ENCODE measurements around the gene TMED8. TPM values are rescaled to one million over a fixed set of nuclear protein-coding genes. Genes with fewer than 3 reads are reported as not detected.
"Not testable (repeated sequence)": the region's sequence is repeated elsewhere in the genome, so short reads cannot be mapped to it uniquely, and the experiment has no call there.

The TMED8 gene
- total RNA-seq, 1 donor from 2014 or later: 10.7 TPM

GRCh38 chr14:77324289-77324688, 52.6 kb downstream of the TMED8 start:
- DNase-seq (ENCODE audit: extremely low read depth, low read depth, low spot score): no peak

GRCh38 chr14:77323571-77323970, 53.3 kb downstream of the TMED8 start:
- no peak for DNase-seq (ENCODE audit: extremely low read depth, low read depth, low spot score)

- DNase-seq (ENCODE audit: extremely low read depth, low read depth, low spot score): no peak
These were observed 53.9 kb downstream of the TMED8 start for GRCh38 chr14:77322951-77323350.

DNA sequence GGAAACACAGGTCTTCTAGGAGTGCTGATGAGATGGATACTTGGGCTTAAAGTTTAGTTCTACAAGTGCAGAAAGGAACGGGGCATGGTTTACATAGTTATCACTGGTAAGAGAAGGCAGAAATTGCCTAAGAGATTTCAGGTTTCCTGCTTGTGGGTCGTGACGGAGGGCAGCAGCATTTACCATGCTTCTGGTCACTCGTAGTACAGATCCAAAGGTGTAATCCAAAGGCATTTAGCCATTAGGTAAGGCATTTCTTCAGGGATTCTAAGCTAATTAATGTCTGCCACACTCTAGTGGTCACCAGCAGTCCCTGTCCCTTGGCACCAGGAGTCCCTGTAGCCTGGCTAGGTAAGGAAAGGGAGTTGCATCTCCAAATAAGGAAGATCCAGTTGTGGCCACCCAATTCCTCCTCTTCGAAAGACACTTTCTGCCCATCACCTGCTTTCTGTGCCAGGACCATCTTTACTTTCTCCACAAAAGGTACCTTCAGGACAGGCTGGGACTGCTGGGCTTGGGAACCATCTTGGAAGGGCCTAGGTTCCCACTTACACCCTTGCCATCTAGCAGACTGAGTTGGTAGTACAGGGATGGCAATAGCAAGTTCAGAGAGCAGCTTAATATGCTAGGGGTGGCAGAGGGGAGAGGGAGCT, 54.5 kb downstream of the TMED8 start:
- no peak for DNase-seq (ENCODE audit: extremely low read depth, low read depth, low spot score)

GRCh38 chr14:77320238-77320935, 56.5 kb downstream of the TMED8 start, which contains the start of gene POMT2:
POMT2 (minus strand) TSS chr14:77320883; CDS start chr14:77320681, 202 bp downstream.
- DNase-seq (ENCODE audit: extremely low read depth, low read depth, low spot score): no peak

- DNase-seq (ENCODE audit: extremely low read depth, low read depth, low spot score): no peak
These were observed 57.5 kb downstream of the TMED8 start for GRCh38 chr14:77319422-77319821.

DNA sequence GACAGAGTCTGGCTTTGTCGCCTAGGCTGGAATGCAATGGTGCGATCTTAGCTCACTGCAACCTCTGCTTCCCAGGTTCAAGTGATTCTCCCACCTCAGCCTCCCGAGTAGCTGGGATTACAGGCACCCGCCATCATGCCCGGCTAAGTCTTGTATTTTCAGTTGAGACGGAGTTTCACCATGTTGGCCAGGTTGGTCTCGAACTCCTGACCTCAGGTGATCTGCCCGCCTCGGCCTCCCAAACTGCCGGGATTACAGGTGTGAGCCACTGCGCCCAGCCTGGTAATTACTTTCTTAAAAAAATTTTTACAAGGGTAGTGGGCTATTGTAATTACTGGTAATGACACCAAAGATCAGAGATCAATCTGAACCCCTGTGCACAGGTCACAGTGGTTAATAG, 58.1 kb downstream of the TMED8 start:
- DNase-seq (ENCODE audit: extremely low read depth, low read depth, low spot score): not testable (repeated sequence)

GRCh38 chr14:77318006-77318553, 58.8 kb downstream of the TMED8 start:
- no peak for DNase-seq (ENCODE audit: extremely low read depth, low read depth, low spot score)

DNA sequence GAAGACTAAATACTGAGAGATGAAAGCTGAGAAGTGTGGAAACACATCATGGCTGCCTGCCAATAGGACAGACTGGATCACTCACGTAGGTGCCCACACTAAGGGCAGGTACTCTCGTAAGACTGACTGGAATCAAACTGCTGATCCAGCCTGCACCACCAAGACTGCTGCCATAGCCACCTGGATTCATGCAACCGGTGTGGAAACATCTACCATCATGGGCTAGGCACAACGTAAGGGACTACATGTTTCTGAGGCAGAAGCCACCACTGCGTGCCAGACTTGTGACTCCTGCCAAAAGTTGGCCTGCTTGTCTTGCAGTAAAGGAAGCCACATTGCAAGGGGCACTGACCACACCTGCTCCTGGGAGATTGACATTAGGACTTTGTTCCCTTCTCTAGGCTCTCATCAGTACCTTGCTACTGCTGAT, 60.0 kb downstream of the TMED8 start:
- no peak for DNase-seq (ENCODE audit: extremely low read depth, low read depth, low spot score)

DNA sequence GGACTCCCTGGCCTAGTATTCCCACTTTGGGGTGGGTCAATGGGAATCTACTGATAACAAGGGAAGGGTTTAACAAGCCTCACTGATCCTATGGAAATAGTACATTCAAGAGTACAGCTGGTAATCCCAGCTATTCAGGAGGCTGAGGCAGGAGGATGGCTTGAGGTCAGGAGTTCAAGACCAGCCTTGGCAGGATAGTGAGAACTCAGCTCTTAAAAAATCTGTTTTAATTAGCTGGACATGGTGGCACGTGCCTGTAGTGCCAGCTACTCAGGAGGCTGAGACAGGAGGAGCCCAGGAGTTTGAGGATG, 60.7 kb downstream of the TMED8 start:
- DNase-seq (ENCODE audit: extremely low read depth, low read depth, low spot score): no peak

DNA sequence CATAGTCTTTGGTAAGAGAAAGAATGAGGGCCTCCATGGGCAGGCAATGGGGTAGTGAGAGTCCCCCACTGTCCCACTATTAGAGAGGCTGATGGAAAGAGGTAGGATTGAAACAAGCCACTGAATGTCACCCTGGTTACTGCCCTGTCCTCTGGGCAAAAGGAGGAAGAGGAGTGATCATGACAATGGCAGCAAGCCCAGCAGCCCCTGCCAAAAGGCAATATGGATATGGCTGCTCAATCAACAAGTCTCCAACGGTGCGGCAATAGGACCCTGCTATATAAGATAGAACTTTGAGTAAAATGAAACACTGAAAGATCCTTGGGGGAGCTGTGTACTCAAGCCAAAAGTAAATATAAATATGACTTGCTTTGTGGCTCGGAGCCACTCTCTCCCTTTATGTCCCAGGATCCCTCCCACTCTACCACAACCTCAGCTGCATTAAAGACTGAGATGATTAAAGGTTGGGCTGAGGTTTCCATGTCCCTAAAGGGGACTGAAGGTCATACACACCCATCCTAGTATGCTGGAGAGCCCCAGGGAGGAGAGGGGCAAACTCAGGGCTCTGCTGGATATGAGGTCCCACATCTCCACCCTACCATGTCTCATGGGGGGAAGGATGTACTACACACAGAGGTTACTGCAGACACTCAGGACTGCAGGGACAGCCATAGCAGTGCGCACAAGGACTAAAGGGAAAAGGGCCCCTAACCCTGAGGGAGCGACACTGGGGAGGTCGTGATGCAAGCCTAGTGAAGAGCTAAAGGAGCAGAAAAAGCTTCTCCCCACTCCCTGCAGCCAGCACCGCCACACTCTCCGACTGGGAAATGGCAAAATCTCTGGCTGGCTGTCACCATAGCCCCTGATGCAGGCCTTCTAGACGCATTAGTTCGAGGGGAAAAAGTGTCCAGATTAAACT, 62.1 kb downstream of the TMED8 start:
- DNase-seq (ENCODE audit: extremely low read depth, low read depth, low spot score): no peak

GRCh38 chr14:77314043-77314442, 62.9 kb downstream of the TMED8 start:
- DNase-seq (ENCODE audit: extremely low read depth, low read depth, low spot score): no peak

DNA sequence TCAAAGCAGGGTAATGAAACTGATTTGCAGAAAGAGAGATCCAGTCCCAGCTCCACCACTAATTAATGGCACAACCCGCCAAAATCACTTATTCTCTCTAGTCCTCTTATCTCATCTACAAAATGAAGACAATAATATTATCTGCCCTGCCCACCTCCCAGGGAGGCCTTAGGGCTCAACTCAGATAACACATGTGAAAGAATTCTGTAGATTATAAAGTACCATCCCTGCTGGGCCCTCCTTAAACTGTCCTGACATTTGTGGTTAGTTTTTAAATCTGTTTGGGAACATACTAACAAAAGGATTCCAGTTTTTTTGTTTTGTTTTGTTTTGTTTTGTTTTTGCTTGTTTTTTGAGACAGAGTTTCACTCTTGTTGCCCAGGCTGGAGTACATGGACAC, 63.5 kb downstream of the TMED8 start:
- no peak for DNase-seq (ENCODE audit: extremely low read depth, low read depth, low spot score)

GRCh38 chr14:77311217-77311616, 65.7 kb downstream of the TMED8 start:
- no peak for DNase-seq (ENCODE audit: extremely low read depth, low read depth, low spot score)

- DNase-seq (ENCODE audit: extremely low read depth, low read depth, low spot score): no peak
These were observed 66.9 kb downstream of the TMED8 start for GRCh38 chr14:77310026-77310425.

GRCh38 chr14:77309131-77309530, 67.8 kb downstream of the TMED8 start:
- DNase-seq (ENCODE audit: extremely low read depth, low read depth, low spot score): no peak

- no peak for DNase-seq (ENCODE audit: extremely low read depth, low read depth, low spot score)
These were observed 69.9 kb downstream of the TMED8 start for GRCh38 chr14:77306851-77307496.

DNA sequence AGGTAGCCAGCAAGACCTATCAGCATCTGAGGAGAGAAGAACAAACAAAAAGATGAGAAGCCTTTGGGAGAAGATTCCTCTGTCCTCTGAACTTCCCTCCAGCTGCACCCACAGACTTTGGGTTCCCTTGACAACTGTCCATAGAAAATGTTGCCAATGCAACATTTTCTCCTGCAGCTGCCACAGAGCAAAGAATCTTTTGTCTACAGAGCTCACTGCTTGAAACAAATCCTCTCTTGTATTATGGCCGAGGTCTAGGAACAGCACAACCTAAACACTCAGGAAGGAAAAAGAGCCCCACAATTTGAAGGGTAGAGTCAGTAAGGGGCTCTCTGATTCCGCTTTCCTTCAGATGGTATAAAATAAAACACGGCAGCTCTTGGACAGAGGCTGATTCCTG, 70.5 kb downstream of the TMED8 start:
- DNase-seq (ENCODE audit: extremely low read depth, low read depth, low spot score): no peak

GRCh38 chr14:77305696-77306095, 71.2 kb downstream of the TMED8 start:
- no peak for DNase-seq (ENCODE audit: extremely low read depth, low read depth, low spot score)

GRCh38 chr14:77303417-77304156, 73.3 kb downstream of the TMED8 start:
- peak; percentile 82 for DNase-seq (ENCODE audit: extremely low read depth, low read depth, low spot score)

Measured in glomerular endothelial cell (primary cell).